RWPE1 (cell line): ENCODE data around the gene NEK2.
"Not testable (repeated sequence)": the region's sequence is repeated elsewhere in the genome, so short reads cannot be mapped to it uniquely, and the experiment has no call there.

Experiments
- CTCF ChIA-PET: fragments of 350-600 bp; sonication (Branson Sonifier 250); formaldehyde crosslinking; extraction: SDS; loops from one replicate; lab custom pipeline; 2021; lab: Yijun Ruan, JAX
- POLR2A ChIA-PET: fragments of 400-600 bp; formaldehyde crosslinking; extraction: SDS; loops from one replicate; lab custom pipeline; 2020; ENCODE audit warnings: antibody characterized with exemption; ENCODE audit not compliant: low non-redundant PET; lab: Yijun Ruan, JAX
- DNase-seq: peaks from one replicate; pipeline ENCODE4 v3.0.0; 2012; ENCODE audit warnings: low spot score
- H3K27ac ChIP-seq: fragments of 450-650 bp; 2 replicates; pipeline ENCODE4 v1.5.1; 2017
- TF ChIP-seq, protein P1 (sequence below): fragments of 450-650 bp; conservative IDR thresholded peaks from 2 replicates; pipeline ENCODE4 v1.5.1; 2017; ENCODE audit warnings: low read depth, mild to moderate bottlenecking

The NEK2 gene

DNA sequence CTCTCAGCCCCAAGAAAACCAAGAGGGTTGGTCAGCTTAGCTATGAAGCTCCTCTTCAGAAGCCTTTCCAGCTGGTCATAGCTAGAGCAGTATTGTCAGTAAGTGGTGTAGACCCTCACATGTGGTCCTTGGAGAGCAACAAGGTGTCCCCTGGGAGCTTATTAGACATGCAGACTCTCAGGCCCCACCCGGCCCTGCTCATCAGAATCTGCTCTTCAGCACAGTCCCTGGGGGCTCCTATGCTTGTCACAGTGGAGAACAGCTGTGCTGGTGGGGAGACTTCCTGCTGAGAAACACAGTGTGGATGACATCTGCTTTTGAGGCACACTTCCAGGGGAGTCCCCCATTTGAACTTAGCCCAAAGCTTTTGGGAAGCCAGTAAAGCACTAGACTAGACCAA, 21.9 kb upstream of the NEK2 start:
- TF ChIP-seq, protein P1, sequence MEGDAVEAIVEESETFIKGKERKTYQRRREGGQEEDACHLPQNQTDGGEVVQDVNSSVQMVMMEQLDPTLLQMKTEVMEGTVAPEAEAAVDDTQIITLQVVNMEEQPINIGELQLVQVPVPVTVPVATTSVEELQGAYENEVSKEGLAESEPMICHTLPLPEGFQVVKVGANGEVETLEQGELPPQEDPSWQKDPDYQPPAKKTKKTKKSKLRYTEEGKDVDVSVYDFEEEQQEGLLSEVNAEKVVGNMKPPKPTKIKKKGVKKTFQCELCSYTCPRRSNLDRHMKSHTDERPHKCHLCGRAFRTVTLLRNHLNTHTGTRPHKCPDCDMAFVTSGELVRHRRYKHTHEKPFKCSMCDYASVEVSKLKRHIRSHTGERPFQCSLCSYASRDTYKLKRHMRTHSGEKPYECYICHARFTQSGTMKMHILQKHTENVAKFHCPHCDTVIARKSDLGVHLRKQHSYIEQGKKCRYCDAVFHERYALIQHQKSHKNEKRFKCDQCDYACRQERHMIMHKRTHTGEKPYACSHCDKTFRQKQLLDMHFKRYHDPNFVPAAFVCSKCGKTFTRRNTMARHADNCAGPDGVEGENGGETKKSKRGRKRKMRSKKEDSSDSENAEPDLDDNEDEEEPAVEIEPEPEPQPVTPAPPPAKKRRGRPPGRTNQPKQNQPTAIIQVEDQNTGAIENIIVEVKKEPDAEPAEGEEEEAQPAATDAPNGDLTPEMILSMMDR: no peak
- H3K27ac ChIP-seq: no peak overlapping the region
- no peak for DNase-seq
- ChIA-PET CTCF (interaction anchor here (0.6 to 5.4 kb wide), 7 partner anchors 12 to 463 kb away, joined by 3 to 20 read pairs (median 10); partner anchors contain the start of genes DTL and INTS7), POLR2A (no interaction called here)

DNA sequence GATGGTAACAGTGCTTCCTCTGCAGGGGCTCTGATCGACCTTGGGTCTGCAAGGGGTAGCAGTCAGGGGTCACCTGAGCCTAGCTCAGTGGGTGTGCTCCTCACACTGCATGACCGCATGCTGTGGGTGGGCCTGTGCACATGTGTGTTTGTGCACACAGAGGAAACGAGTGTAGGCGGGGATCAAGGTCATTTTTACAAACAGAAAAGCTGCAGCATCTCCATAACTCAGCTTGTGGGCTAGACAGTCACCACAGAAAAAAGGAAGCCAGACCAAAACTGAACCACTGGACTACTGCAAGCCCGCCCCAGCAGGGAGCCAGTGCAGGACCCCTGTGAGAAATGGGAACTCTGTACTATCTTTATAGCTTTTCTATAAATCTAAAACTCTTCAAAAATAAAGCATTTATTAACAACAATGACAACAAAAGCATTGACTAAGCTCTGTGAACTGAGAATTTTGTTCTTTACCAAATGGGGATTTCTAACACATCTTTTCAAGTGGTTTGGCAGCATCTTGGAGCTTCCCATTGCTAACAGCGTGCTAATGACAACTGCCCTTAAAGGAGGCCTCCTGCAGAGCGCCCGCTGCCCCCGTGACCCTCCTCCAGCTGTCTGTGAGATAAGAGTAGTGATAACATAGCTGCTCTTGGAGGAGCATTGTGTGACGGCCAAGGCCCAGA, 19.9 kb upstream of the NEK2 start:
- POLR2A ChIA-PET: no interaction called here
- no peak for DNase-seq
- no peak overlapping the region for H3K27ac ChIP-seq
- TF ChIP-seq, protein P1: no peak
- CTCF ChIA-PET: interaction anchor here (1.6 to 5.4 kb wide), 2 partner anchors 14 to 250 kb away, joined by 6 to 20 read pairs; no protein-coding TSS in a partner anchor

DNA sequence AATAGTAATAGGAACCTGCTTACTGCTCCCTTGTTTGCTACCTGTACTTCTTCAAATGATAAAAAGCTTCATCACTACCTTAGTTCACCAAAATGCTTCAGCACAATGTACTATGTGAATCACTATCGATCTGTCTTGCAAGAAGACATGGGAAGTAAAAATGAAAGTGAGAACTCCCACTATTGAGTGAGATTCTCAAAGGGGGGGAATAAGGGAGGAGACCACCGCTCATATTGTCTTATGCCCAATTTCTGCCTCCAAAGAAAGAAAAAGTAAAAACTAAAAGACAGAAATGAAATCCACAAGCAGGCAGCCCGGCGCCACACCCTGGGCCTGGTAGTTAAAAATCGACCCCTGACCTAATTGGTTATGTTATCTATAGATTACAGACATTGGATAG, 18.5 kb upstream of the NEK2 start:
- CTCF ChIA-PET: interaction anchor here (1.7 kb wide), 1 partner anchor 13 kb away, joined by 5 read pairs; no protein-coding TSS in a partner anchor
- DNase-seq, POLR2A ChIA-PET, H3K27ac ChIP-seq: not testable (repeated sequence)

DNA sequence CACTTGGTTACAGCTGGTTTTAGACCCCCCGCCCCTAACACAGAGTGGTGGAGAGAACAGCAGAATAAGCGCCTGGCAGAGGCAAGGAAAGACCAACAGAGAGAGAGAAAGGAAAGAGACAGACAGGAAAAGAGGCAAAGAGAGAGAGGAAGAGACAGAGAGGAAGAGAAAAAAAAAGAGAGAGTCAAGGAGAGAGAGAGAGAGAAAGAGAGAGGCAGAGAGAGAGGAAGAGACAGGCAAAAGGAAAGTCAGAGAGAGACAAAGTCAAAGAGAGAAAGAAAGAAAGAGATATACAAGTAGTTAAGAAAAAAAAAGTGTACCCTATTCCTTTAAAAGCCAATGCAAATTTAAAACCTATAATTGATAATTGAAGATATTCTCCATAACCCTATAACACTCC, 13.0 kb upstream of the NEK2 start:
- POLR2A ChIA-PET: no interaction called here
- no peak overlapping the region for H3K27ac ChIP-seq
- CTCF ChIA-PET: no interaction called here
- TF ChIP-seq, protein P1: no peak
- DNase-seq: no peak

DNA sequence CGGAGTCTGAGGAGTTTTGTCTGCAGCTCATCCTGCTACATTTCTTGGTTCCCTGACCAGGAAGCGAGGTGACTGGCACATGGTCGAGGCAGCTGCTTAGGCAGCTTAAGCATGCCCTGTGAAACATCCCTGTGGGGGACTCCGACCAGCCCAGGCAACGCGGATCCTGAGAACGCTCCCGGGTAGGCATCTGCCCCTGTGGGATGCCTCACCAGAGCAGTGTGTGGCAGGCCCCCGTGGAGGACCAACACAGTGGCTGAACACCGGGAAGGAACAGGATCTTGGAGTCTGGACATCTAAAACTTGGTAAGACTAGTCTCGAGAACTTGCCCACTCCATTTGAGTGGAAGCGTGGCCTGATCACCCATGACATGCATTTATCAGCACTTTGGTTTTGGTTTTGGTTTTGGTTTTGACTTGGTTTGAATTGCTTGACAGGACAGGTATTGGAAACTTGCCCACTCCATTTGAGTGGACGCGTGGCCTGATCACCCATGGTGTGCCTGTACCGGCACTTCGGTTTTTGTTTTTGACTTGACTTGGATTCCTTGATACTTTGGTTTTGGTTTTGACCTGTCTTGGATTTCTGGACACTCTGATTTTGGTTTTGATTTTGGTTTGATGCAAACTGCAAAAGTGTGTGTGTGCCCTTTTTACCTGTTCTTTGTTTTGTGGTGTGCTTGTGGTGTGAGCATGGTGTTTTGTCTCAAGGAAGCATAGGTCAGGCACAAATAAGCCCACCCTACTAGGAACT, 12.2 kb upstream of the NEK2 start:
- ChIA-PET CTCF (no interaction called here), POLR2A (no interaction called here)
- DNase-seq: no peak
- TF ChIP-seq, protein P1: no peak
- no peak overlapping the region for H3K27ac ChIP-seq

DNA sequence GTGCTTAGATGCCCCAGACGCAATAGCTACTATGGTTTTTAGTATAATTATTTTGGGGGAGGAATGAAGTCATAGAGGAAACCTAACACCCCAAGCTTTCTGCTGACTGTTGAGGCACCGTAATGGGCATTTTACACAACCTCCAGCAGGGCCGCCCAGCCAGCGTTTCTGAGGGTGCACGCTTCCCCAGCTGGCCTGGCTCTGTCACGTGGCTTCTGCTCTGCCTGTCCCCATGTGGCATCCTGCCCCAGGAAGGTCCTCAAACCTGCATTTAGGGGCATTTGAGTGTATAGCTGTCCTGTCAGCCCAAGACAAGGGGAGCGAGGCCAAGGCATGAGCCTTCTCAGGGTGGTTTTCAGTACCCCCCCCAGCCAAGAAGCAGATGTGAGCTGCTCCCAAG, 10.4 kb upstream of the NEK2 start:
- CTCF ChIA-PET: interaction anchor here (0.7 to 1.6 kb wide), 2 partner anchors 13 to 217 kb away, joined by 3 to 11 read pairs; no protein-coding TSS in a partner anchor
- no peak for DNase-seq
- H3K27ac ChIP-seq: no peak overlapping the region
- TF ChIP-seq, protein P1: no peak
- POLR2A ChIA-PET: no interaction called here

DNA sequence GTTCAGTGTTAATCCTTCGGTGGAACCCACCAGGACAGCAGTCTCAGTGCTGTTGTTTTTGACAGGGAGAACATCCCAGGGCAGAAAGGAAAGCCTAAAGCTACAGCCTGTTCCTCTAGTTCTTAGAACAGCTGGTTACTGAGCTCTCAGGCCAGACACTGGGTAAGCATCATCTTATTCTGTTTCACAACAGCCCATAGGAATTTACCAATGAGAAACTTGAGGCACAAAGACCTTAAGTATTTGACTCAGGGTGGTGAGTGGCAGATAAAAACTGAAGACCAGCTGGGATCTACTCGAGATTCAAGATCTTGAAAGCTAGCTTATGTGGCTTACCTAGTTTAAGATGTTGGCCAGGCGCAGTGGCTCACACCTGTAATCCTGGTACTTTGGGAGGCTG, 9.4 kb upstream of the NEK2 start:
- no peak for DNase-seq
- TF ChIP-seq, protein P1: no peak
- CTCF ChIA-PET: interaction anchor here (0.6 to 1.7 kb wide), 3 partner anchors 14 to 665 kb away, joined by 4 to 11 read pairs (median 5); partner anchors contain the start of genes DTL and INTS7
- H3K27ac ChIP-seq: no peak overlapping the region
- POLR2A ChIA-PET: interaction anchor here (0.5 kb wide), 1 partner anchor 353 kb away, joined by 3 read pairs; no protein-coding TSS in a partner anchor
